HepG2 (cell line): ENCODE data around the gene RAB3IP. TPM values are rescaled to one million over a fixed set of nuclear protein-coding genes. Genes with fewer than 3 reads are reported as not detected.

Source experiments
- AFF4 ChIP-seq: sonication (generic); formaldehyde crosslinking; IDR thresholded peaks from 2 replicates; pipeline ENCODE4 v1.4.0; 2020; ENCODE audit warnings: missing genetic modification reagents
- ATF2 ChIP-seq: sonication (generic); formaldehyde crosslinking; IDR thresholded peaks from 2 replicates; pipeline ENCODE4 v1.4.0; 2020; ENCODE audit warnings: missing genetic modification reagents
- ATF7-NPFF ChIP-seq: sonication (generic); formaldehyde crosslinking; IDR thresholded peaks from 2 replicates; pipeline ENCODE4 v1.8.1; 2023; ENCODE audit warnings: mild to moderate bottlenecking, low read depth, missing genetic modification reagents, moderate library complexity
- MLXIP ChIP-seq: sonication (generic); formaldehyde crosslinking; IDR thresholded peaks from 2 replicates; pipeline ENCODE4 v1.9.0; 2021; ENCODE audit warnings: missing genetic modification reagents, borderline replicate concordance
- MZF1 ChIP-seq: sonication (generic); formaldehyde crosslinking; IDR thresholded peaks from 2 replicates; pipeline ENCODE4 v1.8.1; 2023; ENCODE audit warnings: mild to moderate bottlenecking, missing genetic modification reagents, borderline replicate concordance
- NFAT5 ChIP-seq: sonication (generic); formaldehyde crosslinking; IDR thresholded peaks from 2 replicates; pipeline ENCODE4 v1.4.0; 2020; ENCODE audit warnings: missing genetic modification reagents
- USF2 ChIP-seq, 2 experiments: sonication (generic) in 1 of 2; formaldehyde crosslinking in 1 of 2; IDR thresholded peaks; 2 replicates each; pipeline versions ENCODE4 v1.5.1 to v1.6.1; 2011 to 2020; ENCODE audit warnings: borderline replicate concordance in 1 of 2, low read depth in 1 of 2, low read length in 1 of 2, mild to moderate bottlenecking in 1 of 2, missing genetic modification reagents in 1 of 2, moderate library complexity in 1 of 2
- ZC3H13 ChIP-seq: sonication (generic); formaldehyde crosslinking; IDR thresholded peaks from 2 replicates; pipeline ENCODE4 v1.8.1; 2023; ENCODE audit warnings: mild to moderate bottlenecking, missing genetic modification reagents, moderate library complexity
- ZNF12 ChIP-seq: sonication (generic); formaldehyde crosslinking; IDR thresholded peaks from 2 replicates; pipeline ENCODE4 v1.5.0; 2020; ENCODE audit warnings: missing genetic modification reagents
- polyA plus RNA-seq, 8 experiments: library from polyadenylated mRNA; depleted of rRNA in 3 of 8; stranded (reverse) in 7 of 8; unstranded in 1 of 8; fragments of >200 nt; fragmentation: Illumina TruSeq in 4 of 8; extraction: Trizol in 4 of 8; gene quantifications; 2 replicates each; pipeline versions ENCODE4 v1.2.1 to v1.2.3, GENCODE V29; 2011 to 2016; ENCODE audit warnings: low read depth in 4 of 8, missing spikeins in 1 of 8, mixed read lengths in 1 of 8; ENCODE audit not compliant: insufficient read depth in 1 of 8
- total RNA-seq, 5 experiments: library from RNA; depleted of rRNA; stranded (reverse); fragments of >200 nt; fragmentation: Illumina TruSeq; extraction: Trizol; gene quantifications; 2 replicates each; pipeline ENCODE4 v1.2.3, GENCODE V29; 2016; ENCODE audit warnings: low read depth in 1 of 5

The RAB3IP gene
- total and polyA plus RNA-seq, 2 of the 13 experiments (the other 11 are each of a cell fraction or from before 2014, with no cell fraction given), result 33.6 to 41.1 TPM

- TF ChIP-seq AFF4 (CRISPR knock-in tag) (no peak), MLXIP (CRISPR knock-in tag) (no peak), ATF7-NPFF (CRISPR knock-in tag) (peak; percentile 50; the same call in 1 of the 2 replicates), MZF1 (CRISPR knock-in tag) (no peak), ZNF12 (CRISPR knock-in tag) (no peak), ATF2 (no peak), USF2 (IDR thresholded peaks at IDR 0.05; ENCODE audit: low read depth, low read length) (no peak), USF2 (CRISPR knock-in tag; IDR thresholded peaks at IDR 0.05; ENCODE audit: borderline replicate concordance) (no peak), ZC3H13 (no peak), NFAT5 (CRISPR knock-in tag) (no peak)
These were observed at the start of gene RAB3IP (continued) for GRCh38 chr12:69738351-69739286.
